GM18861 (cell line): ENCODE results near the gene C6orf15.
"Not testable (repeated sequence)": the region's sequence is repeated elsewhere in the genome, so short reads cannot be mapped to it uniquely, and the experiment has no call there.

Experiments used
- ATAC-seq: cut with Tn5 transposase; IDR thresholded peaks from one replicate; pipeline ENCODE4 v1.9.1; 2021; ENCODE audit not compliant: unreplicated experiment

Gene C6orf15

DNA sequence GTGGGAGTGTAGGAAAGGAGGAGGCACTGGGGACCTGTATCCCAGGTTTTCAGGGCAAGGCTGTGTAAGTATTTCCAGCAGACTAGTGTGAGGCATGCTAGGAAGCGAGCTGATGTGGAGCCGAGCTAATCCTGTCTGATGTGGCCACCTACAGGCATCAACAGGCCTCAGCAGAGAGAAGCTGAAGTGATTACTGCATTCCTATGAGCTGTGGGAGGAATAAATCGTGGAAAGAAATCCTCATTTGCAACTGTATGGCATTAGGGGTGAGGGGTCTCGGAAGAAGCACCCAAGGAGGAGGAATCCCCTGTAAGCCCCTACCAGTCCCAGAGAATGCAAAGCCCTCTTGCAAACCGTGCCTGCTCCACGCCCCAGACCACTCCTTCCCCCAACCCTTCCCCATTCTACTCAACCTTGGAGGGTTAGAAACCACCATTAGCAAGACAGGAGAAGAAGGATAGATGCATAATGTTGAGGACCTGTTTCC lies 41.6 kb downstream of the C6orf15 start:
- no peak for ATAC-seq

GRCh38 chr6:31068669-31069340 lies 43.6 kb downstream of the C6orf15 start:
- ATAC-seq = peak; percentile 60

- not testable (repeated sequence) for ATAC-seq
Observed at GRCh38 chr6:31067891-31068668, 44.3 kb downstream of the C6orf15 start.

- not testable (repeated sequence) for ATAC-seq
Observed at GRCh38 chr6:31067028-31067427, 45.3 kb downstream of the C6orf15 start.

GRCh38 chr6:31065556-31065955 lies 46.8 kb downstream of the C6orf15 start:
- no peak for ATAC-seq

DNA sequence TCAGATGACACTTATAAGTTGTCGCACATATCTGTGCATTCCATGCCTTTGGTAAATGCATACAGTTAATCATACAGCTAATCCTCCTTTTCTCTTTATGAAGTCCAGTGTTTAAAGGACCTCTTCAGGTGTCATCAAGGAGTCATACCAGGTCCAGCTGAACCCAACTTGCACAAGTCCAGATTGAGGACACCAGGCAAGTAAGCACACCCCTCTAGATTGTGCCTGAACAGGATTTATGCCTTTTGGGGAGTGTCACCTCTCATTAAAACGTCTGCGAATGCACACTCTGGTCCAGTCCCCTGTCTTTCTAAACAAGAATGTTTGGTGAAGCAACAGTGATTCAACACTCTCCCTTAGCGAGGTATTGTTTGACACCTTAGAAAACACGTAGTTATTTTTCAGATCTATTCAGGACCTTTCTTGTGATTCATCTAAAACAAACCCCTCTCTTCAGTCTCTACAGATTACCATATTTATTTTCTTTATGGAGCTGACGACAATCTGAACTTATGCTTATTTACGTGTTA lies 48.4 kb downstream of the C6orf15 start:
- ATAC-seq = no peak
